BLaER1 (cell line): ENCODE results near the gene USP12.
"Not testable (repeated sequence)": the region's sequence is repeated elsewhere in the genome, so short reads cannot be mapped to it uniquely, and the experiment has no call there.

Experiments used
- H3K27ac ChIP-seq: shearing (Covaris generic); formaldehyde crosslinking; 2 replicates; pipeline ENCODE4 v1.8.1; 2022
- H3K27me3 ChIP-seq: shearing (Covaris generic); formaldehyde crosslinking; 2 replicates; pipeline ENCODE4 v1.8.1; 2022
- H3K36me3 ChIP-seq: shearing (Covaris generic); formaldehyde crosslinking; 2 replicates; pipeline ENCODE4 v1.8.1; 2022
- H3K4me1 ChIP-seq: shearing (Covaris generic); formaldehyde crosslinking; 2 replicates; pipeline ENCODE4 v1.8.1; 2022
- H3K4me2 ChIP-seq: shearing (Covaris generic); formaldehyde crosslinking; 2 replicates; pipeline ENCODE4 v1.8.1; 2022
- H3K4me3 ChIP-seq: shearing (Covaris generic); formaldehyde crosslinking; 2 replicates; pipeline ENCODE4 v1.8.1; 2022
- H3K9ac ChIP-seq: shearing (Covaris generic); formaldehyde crosslinking; 2 replicates; pipeline ENCODE4 v1.8.1; 2022
- H3K9me3 ChIP-seq: shearing (Covaris generic); formaldehyde crosslinking; 2 replicates; pipeline ENCODE4 v1.8.1; 2022
- H4K20me1 ChIP-seq: shearing (Covaris generic); formaldehyde crosslinking; 2 replicates; pipeline ENCODE4 v1.8.1; 2022
- Cebpa-rat ChIP-seq: shearing (Covaris generic); IDR thresholded peaks from 2 replicates; pipeline ENCODE4 v1.8.1; 2022

USP12 gene

GRCh38 chr13:27158335-27158734 lies 13.3 kb downstream of the USP12 start:
- peaks cover 70% of the 10 kb centered on the region; the same call in 1 of the 2 replicates for H4K20me1 ChIP-seq
- no peak for TF ChIP-seq Cebpa-rat

GRCh38 chr13:27151798-27152599 lies 19.6 kb downstream of the USP12 start:
- H3K4me3 ChIP-seq: no peak overlapping the region
- no peak overlapping the region for H3K4me2 ChIP-seq
- peaks cover 8% of the 10 kb centered on the region for H3K4me1 ChIP-seq
- no peak for TF ChIP-seq Cebpa-rat
- H3K9ac ChIP-seq: no peak overlapping the region
- H3K27me3 ChIP-seq: no peaks in the 10 kb centered on the region
- H4K20me1 ChIP-seq: peaks cover 85% of the 10 kb centered on the region
- H3K27ac ChIP-seq: no peak overlapping the region
- H3K9me3 ChIP-seq: peaks cover 29% of the 10 kb centered on the region
- H3K36me3 ChIP-seq: peaks cover 16% of the 10 kb centered on the region; the same call in 1 of the 2 replicates

More at GRCh38 chr13:27158335-27158734, 13.3 kb downstream of the USP12 start:
- H3K36me3 ChIP-seq: 0 out of 2 replicates have a peak, but pooled peaks cover 4% of the 10 kb centered on the region
- H3K27me3 ChIP-seq: no peaks in the 10 kb centered on the region
- no peak overlapping the region for H3K4me2 ChIP-seq
- H3K4me3 ChIP-seq: no peak overlapping the region
- H3K27ac ChIP-seq: no peak overlapping the region
- no peak overlapping the region for H3K9ac ChIP-seq
- H3K9me3 ChIP-seq: peaks cover 39% of the 10 kb centered on the region
- H3K4me1 ChIP-seq: no peaks in the 10 kb centered on the region

- Histone ChIP-seq H3K9ac (no peak overlapping the region), H3K27ac (no peak overlapping the region), H3K36me3 (peaks cover 23% of the 10 kb centered on the region; the same call in 1 of the 2 replicates), H3K4me1 (peaks cover 8% of the 10 kb centered on the region), H3K27me3 (no peaks in the 10 kb centered on the region), H3K9me3 (peaks cover 19% of the 10 kb centered on the region), H3K4me3 (no peak overlapping the region), H4K20me1 (peaks cover 91% of the 10 kb centered on the region), H3K4me2 (no peak overlapping the region)
- TF ChIP-seq Cebpa-rat: no peak
Observed at GRCh38 chr13:27149702-27150101, 21.9 kb downstream of the USP12 start.

GRCh38 chr13:27148900-27149299 lies 22.7 kb downstream of the USP12 start:
- Histone ChIP-seq H3K27ac (no peak overlapping the region), H3K4me2 (no peak overlapping the region), H3K4me1 (peaks cover 8% of the 10 kb centered on the region), H3K36me3 (peaks cover 26% of the 10 kb centered on the region; the same call in 1 of the 2 replicates), H3K9ac (no peak overlapping the region), H3K4me3 (no peak overlapping the region), H4K20me1 (peaks cover 89% of the 10 kb centered on the region), H3K9me3 (peaks cover 22% of the 10 kb centered on the region), H3K27me3 (no peaks in the 10 kb centered on the region)
- no peak for TF ChIP-seq Cebpa-rat

- Histone ChIP-seq H3K27ac (no peak overlapping the region), H3K9ac (no peak overlapping the region), H3K4me3 (no peak overlapping the region), H3K36me3 (peaks cover 33% of the 10 kb centered on the region; the same call in 1 of the 2 replicates), H4K20me1 (peaks cover 81% of the 10 kb centered on the region), H3K27me3 (no peaks in the 10 kb centered on the region), H3K9me3 (peaks cover 34% of the 10 kb centered on the region), H3K4me1 (peaks cover 8% of the 10 kb centered on the region), H3K4me2 (peak overlapping the region; percentile 0; the same call in 1 of the 2 replicates)
- no peak for TF ChIP-seq Cebpa-rat
Observed at GRCh38 chr13:27147530-27148170, 24.0 kb downstream of the USP12 start.

- no peak overlapping the region for H3K9ac ChIP-seq
- H3K4me3 ChIP-seq: no peak overlapping the region
- no peak for TF ChIP-seq Cebpa-rat
- no peaks in the 10 kb centered on the region for H3K4me1 ChIP-seq
- no peaks in the 10 kb centered on the region for H3K27me3 ChIP-seq
- H3K36me3 ChIP-seq: peaks cover 38% of the 10 kb centered on the region
- H3K4me2 ChIP-seq: no peak overlapping the region
- H3K27ac ChIP-seq: no peak overlapping the region
- peaks cover 35% of the 10 kb centered on the region for H3K9me3 ChIP-seq
- peaks cover 49% of the 10 kb centered on the region for H4K20me1 ChIP-seq
Observed at GRCh38 chr13:27141746-27142145, 29.9 kb downstream of the USP12 start.

GRCh38 chr13:27141159-27141558 lies 30.5 kb downstream of the USP12 start:
- H3K4me2 ChIP-seq, H3K27ac ChIP-seq, H3K27me3 ChIP-seq, H3K4me1 ChIP-seq, H3K9ac ChIP-seq, H3K4me3 ChIP-seq: not testable (repeated sequence)
- Histone ChIP-seq H4K20me1 (peaks cover 49% of the 10 kb centered on the region), H3K36me3 (peaks cover 37% of the 10 kb centered on the region), H3K9me3 (peaks cover 35% of the 10 kb centered on the region)

- Histone ChIP-seq H3K36me3 (peaks cover 37% of the 10 kb centered on the region), H3K4me3 (no peak overlapping the region), H3K27ac (no peak overlapping the region), H4K20me1 (peaks cover 49% of the 10 kb centered on the region), H3K4me1 (peaks cover 8% of the 10 kb centered on the region), H3K27me3 (no peaks in the 10 kb centered on the region), H3K9me3 (peaks cover 35% of the 10 kb centered on the region), H3K9ac (no peak overlapping the region), H3K4me2 (no peak overlapping the region)
- no peak for TF ChIP-seq Cebpa-rat
Observed at GRCh38 chr13:27140060-27140459, 31.6 kb downstream of the USP12 start.

GRCh38 chr13:27139565-27139964 lies 32.0 kb downstream of the USP12 start:
- Histone ChIP-seq H3K4me2 (no peak overlapping the region), H4K20me1 (peaks cover 49% of the 10 kb centered on the region), H3K27me3 (no peaks in the 10 kb centered on the region), H3K9me3 (peaks cover 35% of the 10 kb centered on the region), H3K4me3 (no peak overlapping the region), H3K36me3 (peaks cover 34% of the 10 kb centered on the region), H3K9ac (no peak overlapping the region), H3K27ac (no peak overlapping the region), H3K4me1 (peaks cover 12% of the 10 kb centered on the region)
- no peak for TF ChIP-seq Cebpa-rat

GRCh38 chr13:27138457-27139093 lies 33.0 kb downstream of the USP12 start:
- no peak overlapping the region for H3K4me2 ChIP-seq
- TF ChIP-seq Cebpa-rat: no peak

More at GRCh38 chr13:27138457-27139093, 33.0 kb downstream of the USP12 start:
- Histone ChIP-seq H3K4me3 (no peak overlapping the region), H3K36me3 (peaks cover 27% of the 10 kb centered on the region), H3K9ac (no peak overlapping the region), H3K27ac (no peak overlapping the region), H3K9me3 (peaks cover 28% of the 10 kb centered on the region), H3K27me3 (no peaks in the 10 kb centered on the region), H3K4me1 (peaks cover 12% of the 10 kb centered on the region), H4K20me1 (peaks cover 53% of the 10 kb centered on the region)
